ENCODE results near the gene TNS1. TPM values are rescaled to one million over a fixed set of nuclear protein-coding genes. Genes with fewer than 3 reads are reported as not detected.

The TNS1 gene
- total RNA-seq, 1 donor, result 116 TPM

DNA sequence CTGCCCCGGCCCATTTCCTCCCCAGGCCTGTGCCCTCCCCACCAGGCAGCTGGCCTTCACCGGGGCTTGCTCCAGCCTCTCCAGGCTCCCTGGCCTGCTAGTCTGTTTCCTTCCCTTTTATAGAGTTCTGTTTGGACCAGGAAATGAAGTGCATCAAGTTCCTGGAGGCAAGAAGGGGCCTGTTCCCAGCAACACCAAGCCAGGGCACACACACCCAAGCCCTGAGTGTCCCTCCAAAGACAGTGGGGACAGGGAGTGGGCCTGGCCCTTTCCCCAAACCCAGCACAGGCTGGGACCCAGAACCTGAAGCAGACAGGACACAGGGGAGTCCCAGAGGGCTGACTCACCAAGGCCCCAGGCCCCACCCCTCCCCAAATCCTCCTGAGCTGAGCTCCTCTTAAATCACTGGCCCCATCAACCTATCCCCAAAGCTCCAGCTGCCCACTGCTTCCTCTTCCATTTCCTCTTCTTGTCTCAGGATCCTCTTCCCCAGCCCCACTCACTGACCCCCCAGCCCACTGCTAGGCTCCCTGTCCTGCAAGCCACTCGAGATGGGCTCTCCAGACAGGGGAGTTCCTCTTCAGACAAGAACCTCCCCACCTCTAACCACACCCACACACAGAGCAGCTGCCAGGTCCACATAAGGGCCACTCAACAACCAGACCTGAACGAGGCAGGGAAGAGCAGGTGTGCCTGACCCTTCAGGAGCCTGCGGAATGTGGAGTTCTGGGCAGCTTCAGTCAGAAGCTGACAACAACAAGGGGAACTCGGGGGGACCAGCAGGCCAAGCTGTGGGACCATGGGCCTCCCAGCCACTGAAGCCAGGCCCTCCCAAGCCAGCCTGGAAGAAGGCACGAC lies 74.2 kb downstream of the TNS1 start:
- DNase-seq (ENCODE audit: low read depth), result no peak
- H3K4me3 ChIP-seq (ENCODE audit: low read depth, low read length), result no peak overlapping the region
- TF ChIP-seq CTCF (IDR thresholded peaks at IDR 0.05; ENCODE audit: insufficient read depth, low read length), result no peak

GRCh38 chr2:217927601-217928323 lies 75.0 kb downstream of the TNS1 start:
- no peak for TF ChIP-seq CTCF (IDR thresholded peaks at IDR 0.05; ENCODE audit: insufficient read depth, low read length)
- no peak for DNase-seq (ENCODE audit: low read depth)
- no peak overlapping the region for H3K4me3 ChIP-seq (ENCODE audit: low read depth, low read length)

DNA sequence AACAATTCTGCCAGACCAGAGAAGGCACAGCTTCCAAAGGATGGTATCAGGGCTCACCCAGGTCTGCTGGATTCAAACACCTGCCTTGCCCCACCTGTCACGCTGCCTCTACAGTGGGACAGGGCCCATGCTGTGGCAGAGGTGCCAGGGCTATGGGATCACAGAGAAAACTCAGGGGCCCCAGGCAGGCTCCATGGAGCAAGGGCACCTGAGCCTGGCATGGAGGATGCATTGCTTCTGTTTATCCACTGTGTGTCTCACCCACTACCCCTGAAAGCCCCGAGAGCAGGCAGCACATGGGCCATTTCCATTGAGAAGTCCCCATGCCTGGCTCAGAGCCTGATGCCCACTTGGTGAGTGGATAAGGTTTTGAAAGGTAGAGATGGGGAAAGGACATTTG lies 76.0 kb downstream of the TNS1 start:
- no peak overlapping the region for H3K4me3 ChIP-seq (ENCODE audit: low read depth, low read length)
- no peak for DNase-seq (ENCODE audit: low read depth)
- TF ChIP-seq CTCF (IDR thresholded peaks at IDR 0.05; ENCODE audit: insufficient read depth, low read length), result no peak

- no peak for TF ChIP-seq CTCF (IDR thresholded peaks at IDR 0.05; ENCODE audit: insufficient read depth, low read length)
- H3K4me3 ChIP-seq (ENCODE audit: low read depth, low read length), result no peak overlapping the region
- DNase-seq (ENCODE audit: low read depth), result no peak
Observed at GRCh38 chr2:217924346-217924901, 78.4 kb downstream of the TNS1 start.

DNA sequence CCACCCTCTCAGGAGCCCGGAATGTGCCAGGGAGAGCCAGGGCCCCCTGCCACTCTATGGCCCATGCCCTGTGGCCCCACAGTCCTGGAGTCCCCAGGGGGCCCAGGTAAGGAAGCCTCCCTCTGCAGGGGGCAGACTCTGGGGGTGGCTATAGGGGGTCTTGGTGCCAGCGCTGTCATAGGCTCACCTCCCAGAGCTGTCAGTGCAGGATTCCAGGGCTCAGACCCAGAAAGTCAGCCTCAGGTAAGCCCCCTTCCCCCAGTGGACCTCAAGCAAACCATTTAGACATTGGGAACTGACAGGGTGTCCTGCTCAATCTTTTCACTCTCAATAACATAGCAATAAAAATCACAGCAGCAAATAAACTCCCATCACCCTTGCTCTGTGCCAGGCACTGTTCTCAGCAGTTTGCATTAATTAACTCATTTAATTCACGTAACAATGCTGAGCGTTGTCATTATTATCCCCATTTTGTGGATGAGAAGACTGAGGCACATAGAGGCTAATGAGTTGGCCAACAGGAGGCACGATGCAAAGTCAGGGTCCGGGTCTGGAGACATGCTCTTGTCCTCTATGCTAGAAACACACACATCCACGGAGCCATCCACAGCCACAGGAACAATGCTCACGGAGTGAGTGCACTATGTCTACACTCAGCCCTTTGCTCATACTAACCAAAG lies 79.6 kb downstream of the TNS1 start:
- TF ChIP-seq CTCF (IDR thresholded peaks at IDR 0.05; ENCODE audit: insufficient read depth, low read length), result no peak
- no peak for DNase-seq (ENCODE audit: low read depth)
- no peak overlapping the region for H3K4me3 ChIP-seq (ENCODE audit: low read depth, low read length)

DNA sequence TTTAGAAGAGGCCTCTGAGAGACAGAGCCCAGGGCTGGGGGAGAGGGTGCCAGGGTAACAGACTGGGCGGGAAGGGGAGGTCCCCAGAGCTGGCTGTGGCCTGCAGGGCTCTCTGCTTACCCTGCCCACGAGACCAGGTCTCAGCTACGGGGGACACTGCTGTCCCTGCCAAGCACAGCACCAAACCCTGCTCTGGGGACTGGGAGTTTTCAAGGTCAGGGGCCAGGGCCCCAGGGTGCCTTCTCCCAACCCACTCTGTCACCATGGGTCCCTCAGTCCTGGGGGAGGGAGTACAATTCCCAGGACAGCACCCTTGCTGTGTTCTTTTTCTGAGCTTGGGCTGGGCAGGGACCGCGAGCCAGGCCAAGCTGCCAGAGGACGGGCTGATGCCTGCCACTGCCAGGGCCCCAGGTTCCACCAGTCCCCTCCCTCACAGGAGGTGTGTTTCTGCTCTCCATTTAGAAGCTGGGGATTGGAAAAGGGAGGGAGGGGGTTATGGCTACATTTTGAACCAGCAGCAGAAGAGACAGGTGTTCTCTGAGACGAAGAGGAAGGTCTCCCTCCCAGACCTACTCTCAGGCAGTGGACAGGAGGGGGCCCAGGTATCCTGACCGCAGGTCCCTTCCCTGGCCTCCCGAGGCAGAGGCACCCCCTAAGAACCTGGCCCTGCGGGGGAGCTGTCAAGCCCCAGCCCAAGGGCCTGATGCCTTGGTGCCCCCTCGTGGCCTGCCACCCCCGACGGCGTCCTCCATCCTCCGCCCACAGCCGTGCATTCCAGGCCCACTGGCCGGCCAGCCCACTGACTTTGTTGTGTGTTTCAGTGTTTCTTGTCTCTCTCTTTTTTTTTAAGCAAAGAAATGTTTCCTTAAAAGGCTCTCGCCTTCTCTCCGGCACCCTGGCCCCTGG lies 80.4 kb downstream of the TNS1 start:
- no peak overlapping the region for H3K4me3 ChIP-seq (ENCODE audit: low read depth, low read length)
- no peak for DNase-seq (ENCODE audit: low read depth)
- TF ChIP-seq CTCF (IDR thresholded peaks at IDR 0.05; ENCODE audit: insufficient read depth, low read length), result no peak

Data from fibroblast of the aortic adventitia (primary cell).